WTC11 (cell line): ENCODE measurements around the gene EBLN2.

Experiments
- ATF1 ChIP-seq: sonication (generic); formaldehyde crosslinking; IDR thresholded peaks from 2 replicates; pipeline ENCODE4 v1.8.1; 2023; ENCODE audit warnings: mild to moderate bottlenecking, moderate library complexity, missing genetic modification reagents
- ATF2 ChIP-seq: sonication (generic); formaldehyde crosslinking; IDR thresholded peaks from 2 replicates; pipeline ENCODE4 v1.8.1; 2022; ENCODE audit warnings: low read depth, missing genetic modification reagents, borderline replicate concordance
- FOXJ3 ChIP-seq: sonication (generic); formaldehyde crosslinking; IDR thresholded peaks from 2 replicates; pipeline ENCODE4 v1.9.0; 2021; ENCODE audit warnings: missing genetic modification reagents, mild to moderate bottlenecking, borderline replicate concordance
- NR3C1 ChIP-seq: sonication (generic); formaldehyde crosslinking; conservative IDR thresholded peaks from 2 replicates; pipeline ENCODE4 v1.8.1; 2023; ENCODE audit warnings: low read depth, mild to moderate bottlenecking, missing genetic modification reagents
- PRRX2 ChIP-seq: fragments of 250-450 bp; sonication (Bioruptor Pico); IDR thresholded peaks from 2 replicates; pipeline ENCODE4 v1.8.0; 2021; ENCODE audit warnings: mild to moderate bottlenecking
- SMAD3 ChIP-seq: sonication (generic); formaldehyde crosslinking; IDR thresholded peaks from 2 replicates; pipeline ENCODE4 v1.8.0; 2022; ENCODE audit warnings: missing genetic modification reagents, mild to moderate bottlenecking, borderline replicate concordance
- SP1 ChIP-seq: sonication (generic); formaldehyde crosslinking; conservative IDR thresholded peaks from 2 replicates; pipeline ENCODE4 v1.8.1; 2022; ENCODE audit warnings: missing genetic modification reagents
- ZNF281 ChIP-seq: sonication (generic); formaldehyde crosslinking; IDR thresholded peaks from 2 replicates; pipeline ENCODE4 v1.8.0; 2023; ENCODE audit warnings: mild to moderate bottlenecking, missing genetic modification reagents
- ZNF317 ChIP-seq: sonication (generic); formaldehyde crosslinking; IDR thresholded peaks from 2 replicates; pipeline ENCODE4 v1.8.1; 2023; ENCODE audit warnings: low read depth, mild to moderate bottlenecking, moderate library complexity, missing genetic modification reagents, borderline replicate concordance
- TF ChIP-seq, protein P1 (sequence below): sonication (generic); formaldehyde crosslinking; IDR thresholded peaks from 2 replicates; pipeline ENCODE4 v1.8.1; 2023; ENCODE audit warnings: mild to moderate bottlenecking, missing genetic modification reagents, moderate library complexity
- TF ChIP-seq, protein P2 (sequence below): fragments of 200-600 bp; IDR thresholded peaks from 2 replicates; pipeline ENCODE4 v1.8.0; 2022; ENCODE audit warnings: antibody characterized with exemption

GRCh38 chr3:73026760-73027113 is 34.7 kb upstream of the EBLN2 start:
- TF ChIP-seq, protein P1, sequence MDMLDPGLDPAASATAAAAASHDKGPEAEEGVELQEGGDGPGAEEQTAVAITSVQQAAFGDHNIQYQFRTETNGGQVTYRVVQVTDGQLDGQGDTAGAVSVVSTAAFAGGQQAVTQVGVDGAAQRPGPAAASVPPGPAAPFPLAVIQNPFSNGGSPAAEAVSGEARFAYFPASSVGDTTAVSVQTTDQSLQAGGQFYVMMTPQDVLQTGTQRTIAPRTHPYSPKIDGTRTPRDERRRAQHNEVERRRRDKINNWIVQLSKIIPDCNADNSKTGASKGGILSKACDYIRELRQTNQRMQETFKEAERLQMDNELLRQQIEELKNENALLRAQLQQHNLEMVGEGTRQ (CRISPR knock-in tag): no peak
- TF ChIP-seq, protein P2, sequence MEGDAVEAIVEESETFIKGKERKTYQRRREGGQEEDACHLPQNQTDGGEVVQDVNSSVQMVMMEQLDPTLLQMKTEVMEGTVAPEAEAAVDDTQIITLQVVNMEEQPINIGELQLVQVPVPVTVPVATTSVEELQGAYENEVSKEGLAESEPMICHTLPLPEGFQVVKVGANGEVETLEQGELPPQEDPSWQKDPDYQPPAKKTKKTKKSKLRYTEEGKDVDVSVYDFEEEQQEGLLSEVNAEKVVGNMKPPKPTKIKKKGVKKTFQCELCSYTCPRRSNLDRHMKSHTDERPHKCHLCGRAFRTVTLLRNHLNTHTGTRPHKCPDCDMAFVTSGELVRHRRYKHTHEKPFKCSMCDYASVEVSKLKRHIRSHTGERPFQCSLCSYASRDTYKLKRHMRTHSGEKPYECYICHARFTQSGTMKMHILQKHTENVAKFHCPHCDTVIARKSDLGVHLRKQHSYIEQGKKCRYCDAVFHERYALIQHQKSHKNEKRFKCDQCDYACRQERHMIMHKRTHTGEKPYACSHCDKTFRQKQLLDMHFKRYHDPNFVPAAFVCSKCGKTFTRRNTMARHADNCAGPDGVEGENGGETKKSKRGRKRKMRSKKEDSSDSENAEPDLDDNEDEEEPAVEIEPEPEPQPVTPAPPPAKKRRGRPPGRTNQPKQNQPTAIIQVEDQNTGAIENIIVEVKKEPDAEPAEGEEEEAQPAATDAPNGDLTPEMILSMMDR: no peak
- TF ChIP-seq NR3C1 (no peak), ZNF317 (CRISPR knock-in tag) (no peak), ZNF281 (CRISPR knock-in tag) (no peak), FOXJ3 (CRISPR knock-in tag) (no peak), SMAD3 (CRISPR knock-in tag) (no peak), SP1 (CRISPR knock-in tag) (no peak), ATF2 (CRISPR knock-in tag) (no peak), PRRX2 (CRISPR knock-in tag) (no peak), ATF1 (no peak)
